ENCODE measurements around the gene SRMS.

DNA sequence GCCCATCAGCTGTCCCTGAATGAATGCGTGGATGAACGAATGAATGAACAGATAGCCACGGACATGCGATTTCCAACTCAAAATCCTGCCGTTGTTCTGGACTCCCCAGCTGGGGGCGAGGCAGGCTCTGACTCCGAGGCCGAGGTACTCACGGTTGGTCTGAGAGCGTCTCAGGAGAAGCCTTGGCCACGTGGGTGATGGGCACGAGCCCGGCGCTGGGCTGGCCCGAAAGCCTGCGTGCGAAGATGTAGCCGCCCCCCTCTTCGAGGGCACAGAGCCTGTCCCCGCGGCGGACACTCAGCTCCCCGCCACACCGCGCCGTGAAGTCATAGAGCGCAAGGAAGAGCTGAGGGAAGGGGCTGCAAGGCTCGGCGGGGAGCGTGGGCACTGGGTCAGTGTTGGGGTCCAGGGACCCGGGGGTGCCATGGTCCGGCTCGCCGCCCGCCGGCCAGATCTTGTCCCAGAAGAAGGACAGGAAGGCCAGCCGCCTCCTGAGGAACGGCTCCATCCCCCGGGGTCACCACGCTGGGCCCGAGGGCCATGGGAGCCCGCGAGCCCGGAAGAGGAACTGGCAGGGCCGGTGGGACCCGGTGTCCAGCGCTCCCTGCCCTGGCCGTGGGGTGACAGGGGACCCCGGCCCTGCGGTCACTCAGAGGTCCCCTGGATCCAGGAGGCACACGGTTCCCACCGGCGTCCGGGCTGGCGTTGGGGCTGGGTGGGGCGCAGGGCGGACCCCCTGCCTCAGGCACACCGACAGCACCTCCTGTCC, 409 bp downstream of the SRMS start:
- TF ChIP-seq, protein P1, sequence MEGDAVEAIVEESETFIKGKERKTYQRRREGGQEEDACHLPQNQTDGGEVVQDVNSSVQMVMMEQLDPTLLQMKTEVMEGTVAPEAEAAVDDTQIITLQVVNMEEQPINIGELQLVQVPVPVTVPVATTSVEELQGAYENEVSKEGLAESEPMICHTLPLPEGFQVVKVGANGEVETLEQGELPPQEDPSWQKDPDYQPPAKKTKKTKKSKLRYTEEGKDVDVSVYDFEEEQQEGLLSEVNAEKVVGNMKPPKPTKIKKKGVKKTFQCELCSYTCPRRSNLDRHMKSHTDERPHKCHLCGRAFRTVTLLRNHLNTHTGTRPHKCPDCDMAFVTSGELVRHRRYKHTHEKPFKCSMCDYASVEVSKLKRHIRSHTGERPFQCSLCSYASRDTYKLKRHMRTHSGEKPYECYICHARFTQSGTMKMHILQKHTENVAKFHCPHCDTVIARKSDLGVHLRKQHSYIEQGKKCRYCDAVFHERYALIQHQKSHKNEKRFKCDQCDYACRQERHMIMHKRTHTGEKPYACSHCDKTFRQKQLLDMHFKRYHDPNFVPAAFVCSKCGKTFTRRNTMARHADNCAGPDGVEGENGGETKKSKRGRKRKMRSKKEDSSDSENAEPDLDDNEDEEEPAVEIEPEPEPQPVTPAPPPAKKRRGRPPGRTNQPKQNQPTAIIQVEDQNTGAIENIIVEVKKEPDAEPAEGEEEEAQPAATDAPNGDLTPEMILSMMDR (IDR thresholded peaks at IDR 0.05) = no peak
- TF ChIP-seq EZH2phosphoT487 (IDR thresholded peaks at IDR 0.05) (no peak), EZH2 (IDR thresholded peaks at IDR 0.05) (no peak)

Measured in neural progenitor cell (in vitro differentiated cells).